GM12878 (cell line): ENCODE measurements around the gene ICA1. TPM values are rescaled to one million over a fixed set of nuclear protein-coding genes. Genes with fewer than 3 reads are reported as not detected.
A peak's percentile ranks its signal among the peaks of the same experiment; 100 is the strongest.

ENCODE experiments used
- CBFB ChIP-seq: IDR thresholded peaks from 2 replicates; pipeline ENCODE4 v1.6.1; 2016; ENCODE audit warnings: antibody characterized with exemption, low read depth
- CBX3 ChIP-seq: fragments of 200-600 bp; sonication (generic); IDR thresholded peaks from 2 replicates; pipeline ENCODE4 v1.6.1; 2016; ENCODE audit warnings: low read depth, borderline replicate concordance
- CREB1 ChIP-seq: IDR thresholded peaks from 2 replicates; pipeline ENCODE4 v1.6.1; 2012; ENCODE audit warnings: low read depth, mild to moderate bottlenecking, inconsistent platforms
- CREM ChIP-seq: IDR thresholded peaks from 2 replicates; pipeline ENCODE4 v1.6.1; 2014; ENCODE audit warnings: antibody characterized with exemption, low read depth
- EED ChIP-seq: sonication (generic); IDR thresholded peaks from 2 replicates; pipeline ENCODE4 v1.6.1; 2016; ENCODE audit warnings: antibody characterized with exemption, low read depth
- FOXM1 ChIP-seq: IDR thresholded peaks from 2 replicates; pipeline ENCODE4 v1.6.1; 2012; ENCODE audit warnings: low read depth, mild to moderate bottlenecking, inconsistent platforms, low read length, moderate library complexity
- MEF2B ChIP-seq: fragments of 450-650 bp; IDR thresholded peaks from 2 replicates; pipeline ENCODE4 v1.6.1; 2018; ENCODE audit warnings: mild to moderate bottlenecking, moderate library complexity; ENCODE audit not compliant: partially characterized antibody, poor library complexity, severe bottlenecking
- STAT1 ChIP-seq: fragments of 450-650 bp; conservative IDR thresholded peaks from 2 replicates; pipeline ENCODE4 v1.6.1; 2014; ENCODE audit warnings: antibody characterized with exemption, mild to moderate bottlenecking
- ZBTB4 ChIP-seq: fragments of 450-650 bp; formaldehyde crosslinking; IDR thresholded peaks from 2 replicates; pipeline ENCODE4 v1.4.0; 2022; ENCODE audit warnings: mild to moderate bottlenecking, moderate library complexity
- polyA plus RNA-seq, 11 experiments: library from polyadenylated mRNA; depleted of rRNA in 4 of 11; unstranded in 6 of 11; stranded (reverse) in 5 of 11; fragments of >200 nt; fragmentation: Nextera tagmentation in 4 of 11; fragmentation: Illumina TruSeq in 1 of 11; extraction: Ambion mirVana in 4 of 11; extraction: Trizol in 1 of 11; gene quantifications; 1 replicate in 1 of 11; 2 replicates in 10 of 11; pipeline versions ENCODE4 v1.2.1 to v1.2.3, GENCODE V29; 2011 to 2016; ENCODE audit warnings: inconsistent platforms in 2 of 11, missing spikeins in 2 of 11, low read depth in 1 of 11
- total RNA-seq, 4 experiments: library from RNA; depleted of rRNA in 3 of 4; stranded (reverse); fragments of >200 nt in 3 of 4; fragmentation: Illumina TruSeq in 1 of 4; extraction: Trizol in 1 of 4; gene quantifications; 2 replicates each; pipeline versions ENCODE4 v1.2.1 to v1.2.3, GENCODE V29; 2013 to 2021
- TF ChIP-seq, protein P1 (sequence below): fragments of 450-650 bp; IDR thresholded peaks from 2 replicates; pipeline ENCODE4 v1.6.1; 2014; ENCODE audit warnings: mild to moderate bottlenecking
- TF ChIP-seq, protein P2 (sequence below): fragments of 150-350 bp; IDR thresholded peaks from 2 replicates; pipeline ENCODE4 v1.6.1; 2014; ENCODE audit warnings: mild to moderate bottlenecking, low read depth, low read length
- TF ChIP-seq, protein P3 (sequence below): fragments of 450-650 bp; IDR thresholded peaks from 2 replicates; pipeline ENCODE4 v1.6.1; 2017; ENCODE audit warnings: mild to moderate bottlenecking
- TF ChIP-seq, protein P4 (sequence below): IDR thresholded peaks from 2 replicates; pipeline ENCODE4 v1.6.1; 2012; ENCODE audit warnings: improper control_type of control experiment, low read depth, low read length; ENCODE audit not compliant: insufficient replicate concordance
- TF ChIP-seq, protein P5 (sequence below): fragments of 450-650 bp; IDR thresholded peaks from 2 replicates; pipeline ENCODE4 v1.6.1; 2016; ENCODE audit warnings: mild to moderate bottlenecking

ICA1 gene
- total and polyA plus RNA-seq, 10 of the 15 experiments (the other 5 are each of a cell fraction or from before 2014, with no cell fraction given), result 1.3 to 35.1 (median 3.3) TPM

DNA sequence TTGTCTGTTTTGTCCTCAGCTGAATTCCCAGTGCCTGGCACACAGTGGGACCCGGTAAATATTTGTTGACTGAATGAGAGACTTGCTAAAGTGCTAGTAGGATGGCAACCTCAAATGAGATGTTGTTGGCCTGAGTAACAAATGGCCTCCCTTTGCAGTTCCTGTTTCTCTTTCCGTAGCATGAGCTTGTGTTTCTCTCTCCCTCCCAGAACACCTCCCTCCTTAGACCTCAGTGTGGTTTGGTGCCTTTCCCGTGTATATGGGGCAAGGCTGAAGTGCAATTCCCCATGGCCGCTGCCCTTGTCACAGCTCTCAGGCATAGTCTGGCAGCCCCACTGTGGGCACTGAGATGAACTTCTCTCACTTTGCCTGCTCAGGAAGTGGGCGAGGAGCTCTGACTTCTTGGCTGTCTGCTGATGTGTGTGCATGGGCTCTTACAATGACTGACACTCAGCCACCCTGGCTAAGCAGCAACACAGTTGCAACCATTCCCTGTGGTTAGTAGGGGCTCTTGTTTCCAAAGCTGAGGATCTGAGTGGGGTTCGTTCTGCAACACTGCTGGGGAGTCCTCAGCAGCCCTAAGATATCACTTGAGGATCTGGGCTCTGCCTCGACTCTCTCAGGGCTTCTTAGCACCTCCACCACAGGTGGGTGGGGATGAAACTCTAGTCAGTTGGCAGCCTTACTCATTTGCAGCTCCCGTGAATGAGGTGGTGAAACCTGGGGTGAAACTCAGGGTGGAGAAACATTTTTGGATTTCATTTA lies 136.1 kb downstream of the ICA1 start (continued):
- TF ChIP-seq, protein P1, sequence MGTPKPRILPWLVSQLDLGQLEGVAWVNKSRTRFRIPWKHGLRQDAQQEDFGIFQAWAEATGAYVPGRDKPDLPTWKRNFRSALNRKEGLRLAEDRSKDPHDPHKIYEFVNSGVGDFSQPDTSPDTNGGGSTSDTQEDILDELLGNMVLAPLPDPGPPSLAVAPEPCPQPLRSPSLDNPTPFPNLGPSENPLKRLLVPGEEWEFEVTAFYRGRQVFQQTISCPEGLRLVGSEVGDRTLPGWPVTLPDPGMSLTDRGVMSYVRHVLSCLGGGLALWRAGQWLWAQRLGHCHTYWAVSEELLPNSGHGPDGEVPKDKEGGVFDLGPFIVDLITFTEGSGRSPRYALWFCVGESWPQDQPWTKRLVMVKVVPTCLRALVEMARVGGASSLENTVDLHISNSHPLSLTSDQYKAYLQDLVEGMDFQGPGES, result no peak
- TF ChIP-seq, protein P2, sequence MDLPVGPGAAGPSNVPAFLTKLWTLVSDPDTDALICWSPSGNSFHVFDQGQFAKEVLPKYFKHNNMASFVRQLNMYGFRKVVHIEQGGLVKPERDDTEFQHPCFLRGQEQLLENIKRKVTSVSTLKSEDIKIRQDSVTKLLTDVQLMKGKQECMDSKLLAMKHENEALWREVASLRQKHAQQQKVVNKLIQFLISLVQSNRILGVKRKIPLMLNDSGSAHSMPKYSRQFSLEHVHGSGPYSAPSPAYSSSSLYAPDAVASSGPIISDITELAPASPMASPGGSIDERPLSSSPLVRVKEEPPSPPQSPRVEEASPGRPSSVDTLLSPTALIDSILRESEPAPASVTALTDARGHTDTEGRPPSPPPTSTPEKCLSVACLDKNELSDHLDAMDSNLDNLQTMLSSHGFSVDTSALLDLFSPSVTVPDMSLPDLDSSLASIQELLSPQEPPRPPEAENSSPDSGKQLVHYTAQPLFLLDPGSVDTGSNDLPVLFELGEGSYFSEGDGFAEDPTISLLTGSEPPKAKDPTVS, result no peak
- TF ChIP-seq EED, result peak; percentile 87
- TF ChIP-seq CBFB, result peak; percentile 73; the same call in 1 of the 2 replicates
- TF ChIP-seq, protein P3, sequence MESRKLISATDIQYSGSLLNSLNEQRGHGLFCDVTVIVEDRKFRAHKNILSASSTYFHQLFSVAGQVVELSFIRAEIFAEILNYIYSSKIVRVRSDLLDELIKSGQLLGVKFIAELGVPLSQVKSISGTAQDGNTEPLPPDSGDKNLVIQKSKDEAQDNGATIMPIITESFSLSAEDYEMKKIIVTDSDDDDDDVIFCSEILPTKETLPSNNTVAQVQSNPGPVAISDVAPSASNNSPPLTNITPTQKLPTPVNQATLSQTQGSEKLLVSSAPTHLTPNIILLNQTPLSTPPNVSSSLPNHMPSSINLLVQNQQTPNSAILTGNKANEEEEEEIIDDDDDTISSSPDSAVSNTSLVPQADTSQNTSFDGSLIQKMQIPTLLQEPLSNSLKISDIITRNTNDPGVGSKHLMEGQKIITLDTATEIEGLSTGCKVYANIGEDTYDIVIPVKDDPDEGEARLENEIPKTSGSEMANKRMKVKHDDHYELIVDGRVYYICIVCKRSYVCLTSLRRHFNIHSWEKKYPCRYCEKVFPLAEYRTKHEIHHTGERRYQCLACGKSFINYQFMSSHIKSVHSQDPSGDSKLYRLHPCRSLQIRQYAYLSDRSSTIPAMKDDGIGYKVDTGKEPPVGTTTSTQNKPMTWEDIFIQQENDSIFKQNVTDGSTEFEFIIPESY, result no peak
- TF ChIP-seq, protein P4, sequence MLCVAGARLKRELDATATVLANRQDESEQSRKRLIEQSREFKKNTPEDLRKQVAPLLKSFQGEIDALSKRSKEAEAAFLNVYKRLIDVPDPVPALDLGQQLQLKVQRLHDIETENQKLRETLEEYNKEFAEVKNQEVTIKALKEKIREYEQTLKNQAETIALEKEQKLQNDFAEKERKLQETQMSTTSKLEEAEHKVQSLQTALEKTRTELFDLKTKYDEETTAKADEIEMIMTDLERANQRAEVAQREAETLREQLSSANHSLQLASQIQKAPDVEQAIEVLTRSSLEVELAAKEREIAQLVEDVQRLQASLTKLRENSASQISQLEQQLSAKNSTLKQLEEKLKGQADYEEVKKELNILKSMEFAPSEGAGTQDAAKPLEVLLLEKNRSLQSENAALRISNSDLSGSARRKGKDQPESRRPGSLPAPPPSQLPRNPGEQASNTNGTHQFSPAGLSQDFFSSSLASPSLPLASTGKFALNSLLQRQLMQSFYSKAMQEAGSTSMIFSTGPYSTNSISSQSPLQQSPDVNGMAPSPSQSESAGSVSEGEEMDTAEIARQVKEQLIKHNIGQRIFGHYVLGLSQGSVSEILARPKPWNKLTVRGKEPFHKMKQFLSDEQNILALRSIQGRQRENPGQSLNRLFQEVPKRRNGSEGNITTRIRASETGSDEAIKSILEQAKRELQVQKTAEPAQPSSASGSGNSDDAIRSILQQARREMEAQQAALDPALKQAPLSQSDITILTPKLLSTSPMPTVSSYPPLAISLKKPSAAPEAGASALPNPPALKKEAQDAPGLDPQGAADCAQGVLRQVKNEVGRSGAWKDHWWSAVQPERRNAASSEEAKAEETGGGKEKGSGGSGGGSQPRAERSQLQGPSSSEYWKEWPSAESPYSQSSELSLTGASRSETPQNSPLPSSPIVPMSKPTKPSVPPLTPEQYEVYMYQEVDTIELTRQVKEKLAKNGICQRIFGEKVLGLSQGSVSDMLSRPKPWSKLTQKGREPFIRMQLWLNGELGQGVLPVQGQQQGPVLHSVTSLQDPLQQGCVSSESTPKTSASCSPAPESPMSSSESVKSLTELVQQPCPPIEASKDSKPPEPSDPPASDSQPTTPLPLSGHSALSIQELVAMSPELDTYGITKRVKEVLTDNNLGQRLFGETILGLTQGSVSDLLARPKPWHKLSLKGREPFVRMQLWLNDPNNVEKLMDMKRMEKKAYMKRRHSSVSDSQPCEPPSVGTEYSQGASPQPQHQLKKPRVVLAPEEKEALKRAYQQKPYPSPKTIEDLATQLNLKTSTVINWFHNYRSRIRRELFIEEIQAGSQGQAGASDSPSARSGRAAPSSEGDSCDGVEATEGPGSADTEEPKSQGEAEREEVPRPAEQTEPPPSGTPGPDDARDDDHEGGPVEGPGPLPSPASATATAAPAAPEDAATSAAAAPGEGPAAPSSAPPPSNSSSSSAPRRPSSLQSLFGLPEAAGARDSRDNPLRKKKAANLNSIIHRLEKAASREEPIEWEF, result peak; percentile 47
- TF ChIP-seq ZBTB4, result 0 out of 2 replicates have a peak, but pooled peaks have one; percentile 23
- no peak for TF ChIP-seq CREB1
- peak; percentile 43; the same call in 1 of the 2 replicates for TF ChIP-seq CREM
- TF ChIP-seq, protein P5, sequence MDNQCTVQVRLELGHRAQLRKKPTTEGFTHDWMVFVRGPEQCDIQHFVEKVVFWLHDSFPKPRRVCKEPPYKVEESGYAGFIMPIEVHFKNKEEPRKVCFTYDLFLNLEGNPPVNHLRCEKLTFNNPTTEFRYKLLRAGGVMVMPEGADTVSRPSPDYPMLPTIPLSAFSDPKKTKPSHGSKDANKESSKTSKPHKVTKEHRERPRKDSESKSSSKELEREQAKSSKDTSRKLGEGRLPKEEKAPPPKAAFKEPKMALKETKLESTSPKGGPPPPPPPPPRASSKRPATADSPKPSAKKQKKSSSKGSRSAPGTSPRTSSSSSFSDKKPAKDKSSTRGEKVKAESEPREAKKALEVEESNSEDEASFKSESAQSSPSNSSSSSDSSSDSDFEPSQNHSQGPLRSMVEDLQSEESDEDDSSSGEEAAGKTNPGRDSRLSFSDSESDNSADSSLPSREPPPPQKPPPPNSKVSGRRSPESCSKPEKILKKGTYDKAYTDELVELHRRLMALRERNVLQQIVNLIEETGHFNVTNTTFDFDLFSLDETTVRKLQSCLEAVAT, result peak; percentile 98
- no peak for TF ChIP-seq CBX3
- no peak for TF ChIP-seq FOXM1
- no peak for TF ChIP-seq STAT1
- peak; percentile 91 for TF ChIP-seq MEF2B
